GM12878 (cell line): Measurements from ENCODE around the gene SRGAP1. TPM values are rescaled to one million over a fixed set of nuclear protein-coding genes. Genes with fewer than 3 reads are reported as not detected.

Experiments used
- ATAC-seq: fragments of 200-7000 bp; cut with Tn5 transposase; 3 replicates; pipeline ENCODE4 v1.9.1; 2020; ENCODE audit warnings: mild to moderate bottlenecking, moderate library complexity
- BruUV-seq: library from RNA; stranded (reverse); fragments of 400-500 nt; replicated peaks from 2 replicates; lab custom pipeline; 2021; lab: Mats Ljungman, UMichigan
- CTCF ChIA-PET: fragments of 300-600 bp; sonication (Branson Sonifier 250); formaldehyde crosslinking; extraction: SDS; loops from one replicate; lab custom pipeline; 2021; ENCODE audit warnings: inconsistent platforms; lab: Yijun Ruan, JAX
- POLR2A ChIA-PET: fragments of 350-600 bp; formaldehyde crosslinking; extraction: SDS; loops from one replicate; lab custom pipeline; 2021; ENCODE audit warnings: inconsistent platforms; lab: Charles Lee
- RAD21 ChIA-PET: fragments of 300-600 bp; sonication (Branson Sonifier 250); formaldehyde crosslinking; loops from one replicate; lab custom pipeline; 2023; ENCODE audit warnings: antibody characterized with exemption; ENCODE audit not compliant: unreplicated experiment; lab: Charles Lee
- SMC1A ChIA-PET: fragments of 300-600 bp; sonication (Branson Sonifier 250); formaldehyde crosslinking; loops from one replicate; lab custom pipeline; 2023; ENCODE audit not compliant: unreplicated experiment, uncharacterized antibody; lab: Charles Lee
- DNase-seq: peaks from one replicate; pipeline ENCODE4 v3.0.0-alpha.2; 2011; ENCODE audit warnings: low read depth, low spot score
- FAIRE-seq: peaks from 3 replicates; lab custom pipeline; 2011; peaks lifted over from hg19 to GRCh38; lab: Jason Lieb, UNC
- H2AFZ ChIP-seq: 2 replicates; pipeline ENCODE4 v1.6.0; 2011; ENCODE audit warnings: low read depth, low read length, control low read depth; ENCODE audit not compliant: control insufficient read depth
- H3K27ac ChIP-seq: 2 replicates; pipeline ENCODE4 v1.5.1; 2011; ENCODE audit warnings: control low read depth; ENCODE audit not compliant: control insufficient read depth, insufficient read depth
- H3K27me3 ChIP-seq, 2 experiments: replicated peaks in 1 of 2; 2 replicates each; pipeline versions ENCODE4 v1.6.0 to v1.6.1; 2011; ENCODE audit warnings: low read length in 1 of 2; ENCODE audit not compliant: control insufficient read depth in 2 of 2, insufficient read depth in 2 of 2
- H3K36me3 ChIP-seq, 2 experiments: 2 replicates each; pipeline ENCODE4 v1.5.1; 2011; ENCODE audit warnings: low read length in 1 of 2; ENCODE audit not compliant: control insufficient read depth in 2 of 2, insufficient read depth in 2 of 2
- H3K4me1 ChIP-seq: 2 replicates; pipeline ENCODE4 v1.6.1; 2011; ENCODE audit warnings: mild to moderate bottlenecking, low read length, moderate library complexity, mixed read lengths; ENCODE audit not compliant: control insufficient read depth, insufficient read depth
- H3K4me2 ChIP-seq: 2 replicates; pipeline ENCODE4 v1.6.0; 2011; ENCODE audit warnings: control low read depth; ENCODE audit not compliant: control insufficient read depth, insufficient read depth
- H3K4me3 ChIP-seq: fragments of 200-600 bp; sonication (generic); 2 replicates; pipeline ENCODE4 v1.5.1; 2016
- H3K79me2 ChIP-seq: 2 replicates; pipeline ENCODE4 v1.6.0; 2011; ENCODE audit warnings: low read length; ENCODE audit not compliant: control insufficient read depth, insufficient read depth
- H3K9ac ChIP-seq: 2 replicates; pipeline ENCODE4 v1.8.0; 2011; ENCODE audit warnings: low read length, control low read depth, mixed read lengths; ENCODE audit not compliant: control insufficient read depth, insufficient read depth
- H3K9me3 ChIP-seq: replicated peaks from 3 replicates; pipeline ENCODE4 v1.5.1; 2011; ENCODE audit warnings: mild to moderate bottlenecking, low read length; ENCODE audit not compliant: control insufficient read depth, insufficient read depth
- H4K20me1 ChIP-seq: 2 replicates; pipeline ENCODE4 v1.6.0; 2011; ENCODE audit not compliant: control insufficient read depth, insufficient read depth
- FOXM1 ChIP-seq: IDR thresholded peaks from 2 replicates; pipeline ENCODE4 v1.6.1; 2012; ENCODE audit warnings: low read depth, mild to moderate bottlenecking, inconsistent platforms, low read length, moderate library complexity
- JUNB ChIP-seq: IDR thresholded peaks from 2 replicates; pipeline ENCODE4 v1.6.1; 2016; ENCODE audit warnings: antibody characterized with exemption, mild to moderate bottlenecking
- NFIC ChIP-seq: IDR thresholded peaks from 2 replicates; pipeline ENCODE4 v1.6.1; 2012; ENCODE audit warnings: low read depth, mild to moderate bottlenecking, inconsistent platforms, low read length, moderate library complexity
- NFXL1 ChIP-seq: fragments of 450-650 bp; IDR thresholded peaks from 2 replicates; pipeline ENCODE4 v1.6.1; 2017; ENCODE audit warnings: antibody characterized with exemption, mild to moderate bottlenecking, borderline replicate concordance
- NR2C1 ChIP-seq: fragments of 450-650 bp; IDR thresholded peaks from 2 replicates; pipeline ENCODE4 v1.6.1; 2017; ENCODE audit warnings: antibody characterized with exemption, mild to moderate bottlenecking, moderate library complexity
- NR2C2 ChIP-seq: IDR thresholded peaks from 2 replicates; pipeline ENCODE4 v1.6.1; 2011; ENCODE audit warnings: borderline replicate concordance, low read depth; ENCODE audit not compliant: control insufficient read depth, insufficient read length
- RELA ChIP-seq: fragments of 450-650 bp; IDR thresholded peaks from 2 replicates; pipeline ENCODE4 v1.8.0; 2014; ENCODE audit warnings: borderline replicate concordance; ENCODE audit not compliant: partially characterized antibody
- WGBS: methylation state at CpG from one replicate; pipeline ENCODE4 v1.1.6; 2016; ENCODE audit warnings: low lambda C conversion rate; ENCODE audit not compliant: insufficient replicate concordance, insufficient coverage; ENCODE audit errors: missing lambda C conversion rate; 5-methylcytosine and 5-hydroxymethylcytosine counted together
- in situ Hi-C: fragments of 300-500 bp; cut with MboI; formaldehyde crosslinking; loops from 9 replicates; pipeline ENCODE4 v1.14.3; 2018; ENCODE audit warnings: mixed read lengths
- intact Hi-C: fragments of 100-400 bp; cut with micrococcal nuclease; formaldehyde crosslinking; loops from one replicate; pipeline ENCODE4 v1.14.2; 2022; ENCODE audit not compliant: unreplicated experiment
- polyA plus RNA-seq, 11 experiments: library from polyadenylated mRNA; depleted of rRNA in 4 of 11; unstranded in 6 of 11; stranded (reverse) in 5 of 11; fragments of >200 nt; fragmentation: Nextera tagmentation in 4 of 11; fragmentation: Illumina TruSeq in 1 of 11; extraction: Ambion mirVana in 4 of 11; extraction: Trizol in 1 of 11; gene quantifications; 1 replicate in 1 of 11; 2 replicates in 10 of 11; pipeline versions ENCODE4 v1.2.1 to v1.2.3, GENCODE V29; 2011 to 2016; ENCODE audit warnings: inconsistent platforms in 2 of 11, missing spikeins in 2 of 11, low read depth in 1 of 11
- total RNA-seq, 4 experiments: library from RNA; depleted of rRNA in 3 of 4; stranded (reverse); fragments of >200 nt in 3 of 4; fragmentation: Illumina TruSeq in 1 of 4; extraction: Trizol in 1 of 4; gene quantifications; 2 replicates each; pipeline versions ENCODE4 v1.2.1 to v1.2.3, GENCODE V29; 2013 to 2021
- TF ChIP-seq, protein P1 (sequence below): IDR thresholded peaks from 2 replicates; pipeline ENCODE4 v1.6.1; 2012; ENCODE audit warnings: low read depth, low read length, improper control_type of control experiment
- TF ChIP-seq, protein P2 (sequence below): fragments of 450-650 bp; IDR thresholded peaks from 2 replicates; pipeline ENCODE4 v1.6.1; 2017; ENCODE audit warnings: mild to moderate bottlenecking, moderate library complexity
- TF ChIP-seq, protein P3 (sequence below): IDR thresholded peaks from 2 replicates; pipeline ENCODE4 v1.6.1; 2012; ENCODE audit warnings: low read depth, low read length, improper control_type of control experiment
- TF ChIP-seq, protein P4 (sequence below), 3 experiments: IDR thresholded peaks in 2 of 3; conservative IDR thresholded peaks in 1 of 3; 2 replicates each; pipeline ENCODE4 v1.5.1; 2011; ENCODE audit warnings: low read depth in 3 of 3, low read length in 3 of 3, mild to moderate bottlenecking in 3 of 3, control low read depth in 2 of 3, moderate library complexity in 2 of 3, inconsistent platforms in 1 of 3, mixed read lengths in 1 of 3; ENCODE audit not compliant: control insufficient read depth in 2 of 3, insufficient read depth in 1 of 3; ENCODE audit errors: extremely low read depth in 1 of 3
- TF ChIP-seq, protein P5 (sequence below): fragments of 450-650 bp; IDR thresholded peaks from 2 replicates; pipeline ENCODE4 v1.6.1; 2017; ENCODE audit warnings: mild to moderate bottlenecking

SRGAP1 gene
- total and polyA plus RNA-seq, 10 of the 15 experiments (the other 5 are each of a cell fraction or from before 2014, with no cell fraction given): 0.16 to 0.85 (median 0.46) TPM

DNA sequence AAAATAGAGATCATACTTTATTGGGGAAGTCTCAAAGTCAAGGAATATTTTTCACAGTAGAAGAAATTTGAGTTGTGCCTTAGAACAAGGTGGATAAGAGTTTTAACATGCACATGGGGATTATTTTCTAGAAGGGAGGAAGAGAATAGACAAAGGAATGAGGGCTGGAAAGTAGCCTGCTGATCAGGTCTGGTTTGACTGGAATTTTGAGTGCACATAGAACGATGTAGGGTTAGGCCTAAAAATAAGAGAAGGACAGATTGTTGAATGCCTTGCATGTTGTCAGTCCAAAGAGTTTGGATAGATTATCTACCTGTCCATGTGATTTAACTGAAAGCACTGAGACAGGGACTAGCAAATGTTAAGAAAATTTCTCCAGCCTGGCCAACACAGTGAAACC is 87.2 kb downstream of the SRGAP1 start (continued):
- TF ChIP-seq, protein P1, sequence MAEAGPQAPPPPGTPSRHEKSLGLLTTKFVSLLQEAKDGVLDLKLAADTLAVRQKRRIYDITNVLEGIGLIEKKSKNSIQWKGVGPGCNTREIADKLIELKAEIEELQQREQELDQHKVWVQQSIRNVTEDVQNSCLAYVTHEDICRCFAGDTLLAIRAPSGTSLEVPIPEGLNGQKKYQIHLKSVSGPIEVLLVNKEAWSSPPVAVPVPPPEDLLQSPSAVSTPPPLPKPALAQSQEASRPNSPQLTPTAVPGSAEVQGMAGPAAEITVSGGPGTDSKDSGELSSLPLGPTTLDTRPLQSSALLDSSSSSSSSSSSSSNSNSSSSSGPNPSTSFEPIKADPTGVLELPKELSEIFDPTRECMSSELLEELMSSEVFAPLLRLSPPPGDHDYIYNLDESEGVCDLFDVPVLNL: no peak
- no peak for TF ChIP-seq JUNB

DNA sequence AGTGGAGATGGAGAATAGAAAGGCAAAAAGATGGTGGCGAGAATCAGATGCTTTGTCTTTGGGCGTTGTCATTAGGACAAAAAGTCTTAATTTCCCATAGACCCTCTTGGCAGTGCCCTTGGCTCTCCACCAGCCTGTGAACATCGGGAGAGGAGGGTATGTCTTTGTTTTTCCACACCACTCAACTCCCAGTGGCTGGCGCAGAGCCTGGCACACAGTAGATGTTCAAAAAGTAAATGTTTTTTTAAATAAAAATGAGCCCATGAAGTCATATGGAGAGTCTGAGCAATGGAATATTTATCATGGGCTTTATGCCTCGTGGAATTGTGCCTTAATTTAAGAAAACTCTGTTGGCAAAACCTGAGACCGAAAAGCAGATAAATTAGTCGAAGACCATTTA is 90.4 kb downstream of the SRGAP1 start:
- no peaks in the 10 kb centered on the region for H3K27me3 ChIP-seq
- ChIA-PET CTCF (interaction anchor here (0.9 kb wide), 1 partner anchor 15 kb away, joined by 3 read pairs; no protein-coding TSS in a partner anchor), RAD21 (no interaction called here), POLR2A (no interaction called here), SMC1A (interaction anchor here (0.6 kb wide), 1 partner anchor 10 kb away, joined by 3 read pairs; no protein-coding TSS in a partner anchor)
- H3K9me3 ChIP-seq: no peaks in the 10 kb centered on the region
- no peak overlapping the region for H3K9ac ChIP-seq
- H2AFZ ChIP-seq: no peak overlapping the region
- FAIRE-seq (no peak), ATAC-seq (no peak), DNase-seq (no peak)
- 41% methylated on average over 7 of the region's 7 CpGs for WGBS
- in situ Hi-C loops (no loop called here), intact Hi-C loops (no loop called here)
- H3K27ac ChIP-seq: no peak overlapping the region
- H3K79me2 ChIP-seq: no peaks in the 10 kb centered on the region
- no peak overlapping the region for H3K4me3 ChIP-seq
- no TSS peak for BruUV-seq
- no peaks in the 10 kb centered on the region for H3K36me3 ChIP-seq
- no peaks in the 10 kb centered on the region for H3K4me1 ChIP-seq
- no peak overlapping the region for H3K4me2 ChIP-seq
- no peaks in the 10 kb centered on the region for H4K20me1 ChIP-seq
- TF ChIP-seq, protein P2, sequence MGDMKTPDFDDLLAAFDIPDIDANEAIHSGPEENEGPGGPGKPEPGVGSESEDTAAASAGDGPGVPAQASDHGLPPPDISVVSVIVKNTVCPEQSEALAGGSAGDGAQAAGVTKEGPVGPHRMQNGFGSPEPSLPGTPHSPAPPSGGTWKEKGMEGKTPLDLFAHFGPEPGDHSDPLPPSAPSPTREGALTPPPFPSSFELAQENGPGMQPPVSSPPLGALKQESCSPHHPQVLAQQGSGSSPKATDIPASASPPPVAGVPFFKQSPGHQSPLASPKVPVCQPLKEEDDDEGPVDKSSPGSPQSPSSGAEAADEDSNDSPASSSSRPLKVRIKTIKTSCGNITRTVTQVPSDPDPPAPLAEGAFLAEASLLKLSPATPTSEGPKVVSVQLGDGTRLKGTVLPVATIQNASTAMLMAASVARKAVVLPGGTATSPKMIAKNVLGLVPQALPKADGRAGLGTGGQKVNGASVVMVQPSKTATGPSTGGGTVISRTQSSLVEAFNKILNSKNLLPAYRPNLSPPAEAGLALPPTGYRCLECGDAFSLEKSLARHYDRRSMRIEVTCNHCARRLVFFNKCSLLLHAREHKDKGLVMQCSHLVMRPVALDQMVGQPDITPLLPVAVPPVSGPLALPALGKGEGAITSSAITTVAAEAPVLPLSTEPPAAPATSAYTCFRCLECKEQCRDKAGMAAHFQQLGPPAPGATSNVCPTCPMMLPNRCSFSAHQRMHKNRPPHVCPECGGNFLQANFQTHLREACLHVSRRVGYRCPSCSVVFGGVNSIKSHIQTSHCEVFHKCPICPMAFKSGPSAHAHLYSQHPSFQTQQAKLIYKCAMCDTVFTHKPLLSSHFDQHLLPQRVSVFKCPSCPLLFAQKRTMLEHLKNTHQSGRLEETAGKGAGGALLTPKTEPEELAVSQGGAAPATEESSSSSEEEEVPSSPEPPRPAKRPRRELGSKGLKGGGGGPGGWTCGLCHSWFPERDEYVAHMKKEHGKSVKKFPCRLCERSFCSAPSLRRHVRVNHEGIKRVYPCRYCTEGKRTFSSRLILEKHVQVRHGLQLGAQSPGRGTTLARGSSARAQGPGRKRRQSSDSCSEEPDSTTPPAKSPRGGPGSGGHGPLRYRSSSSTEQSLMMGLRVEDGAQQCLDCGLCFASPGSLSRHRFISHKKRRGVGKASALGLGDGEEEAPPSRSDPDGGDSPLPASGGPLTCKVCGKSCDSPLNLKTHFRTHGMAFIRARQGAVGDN: no peak
- TF ChIP-seq NFIC: no peak
- TF ChIP-seq NR2C2: no peak
- TF ChIP-seq NFXL1: no peak
- TF ChIP-seq, protein P3, sequence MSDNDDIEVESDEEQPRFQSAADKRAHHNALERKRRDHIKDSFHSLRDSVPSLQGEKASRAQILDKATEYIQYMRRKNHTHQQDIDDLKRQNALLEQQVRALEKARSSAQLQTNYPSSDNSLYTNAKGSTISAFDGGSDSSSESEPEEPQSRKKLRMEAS: no peak
- TF ChIP-seq, protein P4, sequence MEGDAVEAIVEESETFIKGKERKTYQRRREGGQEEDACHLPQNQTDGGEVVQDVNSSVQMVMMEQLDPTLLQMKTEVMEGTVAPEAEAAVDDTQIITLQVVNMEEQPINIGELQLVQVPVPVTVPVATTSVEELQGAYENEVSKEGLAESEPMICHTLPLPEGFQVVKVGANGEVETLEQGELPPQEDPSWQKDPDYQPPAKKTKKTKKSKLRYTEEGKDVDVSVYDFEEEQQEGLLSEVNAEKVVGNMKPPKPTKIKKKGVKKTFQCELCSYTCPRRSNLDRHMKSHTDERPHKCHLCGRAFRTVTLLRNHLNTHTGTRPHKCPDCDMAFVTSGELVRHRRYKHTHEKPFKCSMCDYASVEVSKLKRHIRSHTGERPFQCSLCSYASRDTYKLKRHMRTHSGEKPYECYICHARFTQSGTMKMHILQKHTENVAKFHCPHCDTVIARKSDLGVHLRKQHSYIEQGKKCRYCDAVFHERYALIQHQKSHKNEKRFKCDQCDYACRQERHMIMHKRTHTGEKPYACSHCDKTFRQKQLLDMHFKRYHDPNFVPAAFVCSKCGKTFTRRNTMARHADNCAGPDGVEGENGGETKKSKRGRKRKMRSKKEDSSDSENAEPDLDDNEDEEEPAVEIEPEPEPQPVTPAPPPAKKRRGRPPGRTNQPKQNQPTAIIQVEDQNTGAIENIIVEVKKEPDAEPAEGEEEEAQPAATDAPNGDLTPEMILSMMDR (IDR thresholded peaks at IDR 0.05 in 2 of 3, conservative IDR thresholded peaks at IDR 0.05 in 1 of 3; ENCODE audit: control insufficient read depth in 2 of 3, extremely low read depth in 1 of 3, insufficient read depth in 1 of 3, low read depth in 3 of 3, low read length in 3 of 3): no peak
- no peak for TF ChIP-seq FOXM1
- TF ChIP-seq NR2C1: no peak
- no peak for TF ChIP-seq RELA
- TF ChIP-seq, protein P5, sequence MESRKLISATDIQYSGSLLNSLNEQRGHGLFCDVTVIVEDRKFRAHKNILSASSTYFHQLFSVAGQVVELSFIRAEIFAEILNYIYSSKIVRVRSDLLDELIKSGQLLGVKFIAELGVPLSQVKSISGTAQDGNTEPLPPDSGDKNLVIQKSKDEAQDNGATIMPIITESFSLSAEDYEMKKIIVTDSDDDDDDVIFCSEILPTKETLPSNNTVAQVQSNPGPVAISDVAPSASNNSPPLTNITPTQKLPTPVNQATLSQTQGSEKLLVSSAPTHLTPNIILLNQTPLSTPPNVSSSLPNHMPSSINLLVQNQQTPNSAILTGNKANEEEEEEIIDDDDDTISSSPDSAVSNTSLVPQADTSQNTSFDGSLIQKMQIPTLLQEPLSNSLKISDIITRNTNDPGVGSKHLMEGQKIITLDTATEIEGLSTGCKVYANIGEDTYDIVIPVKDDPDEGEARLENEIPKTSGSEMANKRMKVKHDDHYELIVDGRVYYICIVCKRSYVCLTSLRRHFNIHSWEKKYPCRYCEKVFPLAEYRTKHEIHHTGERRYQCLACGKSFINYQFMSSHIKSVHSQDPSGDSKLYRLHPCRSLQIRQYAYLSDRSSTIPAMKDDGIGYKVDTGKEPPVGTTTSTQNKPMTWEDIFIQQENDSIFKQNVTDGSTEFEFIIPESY: no peak
